ENCODE measurements around the gene ADAM11. TPM values are rescaled to one million over a fixed set of nuclear protein-coding genes. Genes with fewer than 3 reads are reported as not detected.

Gene ADAM11
- total and polyA plus RNA-seq, 9 of the 15 experiments (the other 6 are each of a cell fraction or from before 2014, with no cell fraction given), result 0.01 to 0.31 (median 0.14) TPM; not detected in 2

DNA sequence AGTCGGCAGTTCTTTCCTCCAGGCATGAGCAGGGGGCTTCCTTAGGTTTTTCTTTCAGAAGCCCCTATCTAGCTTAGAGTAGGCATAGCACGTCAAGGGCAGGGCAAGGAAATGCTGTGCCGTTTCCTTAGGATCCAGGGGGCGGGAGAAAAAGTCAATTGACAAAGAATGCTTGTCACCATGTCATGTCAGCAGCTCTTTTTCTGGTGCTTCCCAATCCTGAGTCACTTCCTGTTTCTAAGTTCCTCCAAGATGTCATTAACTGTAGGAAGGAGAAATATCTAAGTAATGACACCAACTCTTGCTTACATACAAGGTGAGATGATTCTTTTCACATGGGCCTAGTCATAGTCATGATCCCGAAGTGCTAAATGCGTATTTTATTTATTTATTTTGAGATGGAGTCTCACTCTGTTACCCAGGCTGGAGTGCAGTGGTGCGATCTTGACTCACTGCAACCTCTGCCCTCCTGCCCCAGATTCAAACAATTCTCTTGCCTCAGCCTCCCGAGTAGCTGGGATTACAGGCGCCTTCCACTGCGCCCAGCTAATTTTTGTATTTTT, 36.1 kb downstream of the ADAM11 start (continued):
- TF ChIP-seq, protein P1, sequence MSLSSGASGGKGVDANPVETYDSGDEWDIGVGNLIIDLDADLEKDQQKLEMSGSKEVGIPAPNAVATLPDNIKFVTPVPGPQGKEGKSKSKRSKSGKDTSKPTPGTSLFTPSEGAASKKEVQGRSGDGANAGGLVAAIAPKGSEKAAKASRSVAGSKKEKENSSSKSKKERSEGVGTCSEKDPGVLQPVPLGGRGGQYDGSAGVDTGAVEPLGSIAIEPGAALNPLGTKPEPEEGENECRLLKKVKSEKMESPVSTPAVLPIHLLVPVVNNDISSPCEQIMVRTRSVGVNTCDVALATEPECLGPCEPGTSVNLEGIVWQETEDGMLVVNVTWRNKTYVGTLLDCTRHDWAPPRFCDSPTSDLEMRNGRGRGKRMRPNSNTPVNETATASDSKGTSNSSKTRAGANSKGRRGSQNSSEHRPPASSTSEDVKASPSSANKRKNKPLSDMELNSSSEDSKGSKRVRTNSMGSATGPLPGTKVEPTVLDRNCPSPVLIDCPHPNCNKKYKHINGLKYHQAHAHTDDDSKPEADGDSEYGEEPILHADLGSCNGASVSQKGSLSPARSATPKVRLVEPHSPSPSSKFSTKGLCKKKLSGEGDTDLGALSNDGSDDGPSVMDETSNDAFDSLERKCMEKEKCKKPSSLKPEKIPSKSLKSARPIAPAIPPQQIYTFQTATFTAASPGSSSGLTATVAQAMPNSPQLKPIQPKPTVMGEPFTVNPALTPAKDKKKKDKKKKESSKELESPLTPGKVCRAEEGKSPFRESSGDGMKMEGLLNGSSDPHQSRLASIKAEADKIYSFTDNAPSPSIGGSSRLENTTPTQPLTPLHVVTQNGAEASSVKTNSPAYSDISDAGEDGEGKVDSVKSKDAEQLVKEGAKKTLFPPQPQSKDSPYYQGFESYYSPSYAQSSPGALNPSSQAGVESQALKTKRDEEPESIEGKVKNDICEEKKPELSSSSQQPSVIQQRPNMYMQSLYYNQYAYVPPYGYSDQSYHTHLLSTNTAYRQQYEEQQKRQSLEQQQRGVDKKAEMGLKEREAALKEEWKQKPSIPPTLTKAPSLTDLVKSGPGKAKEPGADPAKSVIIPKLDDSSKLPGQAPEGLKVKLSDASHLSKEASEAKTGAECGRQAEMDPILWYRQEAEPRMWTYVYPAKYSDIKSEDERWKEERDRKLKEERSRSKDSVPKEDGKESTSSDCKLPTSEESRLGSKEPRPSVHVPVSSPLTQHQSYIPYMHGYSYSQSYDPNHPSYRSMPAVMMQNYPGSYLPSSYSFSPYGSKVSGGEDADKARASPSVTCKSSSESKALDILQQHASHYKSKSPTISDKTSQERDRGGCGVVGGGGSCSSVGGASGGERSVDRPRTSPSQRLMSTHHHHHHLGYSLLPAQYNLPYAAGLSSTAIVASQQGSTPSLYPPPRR (CRISPR knock-in tag; IDR thresholded peaks at IDR 0.05; ENCODE audit: borderline replicate concordance), result no peak
- TF ChIP-seq SMAD1 (IDR thresholded peaks at IDR 0.05; ENCODE audit: low read depth, low read length, partially characterized antibody) (no peak), MTA3 (IDR thresholded peaks at IDR 0.05; ENCODE audit: borderline replicate concordance) (no peak), MEIS2 (IDR thresholded peaks at IDR 0.05; ENCODE audit: partially characterized antibody) (peak; percentile 68), HLTF (IDR thresholded peaks at IDR 0.05) (no peak), PTBP1 (IDR thresholded peaks at IDR 0.05; ENCODE audit: low read depth, low read length) (no peak), ZNF354B (CRISPR knock-in tag; IDR thresholded peaks at IDR 0.05) (no peak), MIER1 (IDR thresholded peaks at IDR 0.05; ENCODE audit: low read depth) (no peak), CBX5 (IDR thresholded peaks at IDR 0.05; ENCODE audit: borderline replicate concordance, low read depth) (no peak), TEAD1 (CRISPR knock-in tag; IDR thresholded peaks at IDR 0.05) (no peak), PRPF4 (IDR thresholded peaks at IDR 0.05; ENCODE audit: insufficient read depth, low read depth, low read length, poor library complexity, severe bottlenecking) (no peak), ZFP36 (IDR thresholded peaks at IDR 0.05; ENCODE audit: low read depth, low read length, partially characterized antibody) (no peak), ZNF134 (CRISPR knock-in tag; conservative IDR thresholded peaks at IDR 0.05) (no peak), BCL6 (CRISPR knock-in tag; IDR thresholded peaks at IDR 0.05) (no peak), ILK (tag; IDR thresholded peaks at IDR 0.05; ENCODE audit: borderline replicate concordance, low read depth) (no peak), ZNF445 (CRISPR knock-in tag; IDR thresholded peaks at IDR 0.05; ENCODE audit: low read depth) (no peak), HMG20A (CRISPR knock-in tag; conservative IDR thresholded peaks at IDR 0.05) (no peak), ZC3H8 (IDR thresholded peaks at IDR 0.05) (no peak), MTA1 (IDR thresholded peaks at IDR 0.05; ENCODE audit: borderline replicate concordance) (no peak)
- TF ChIP-seq, protein P2, sequence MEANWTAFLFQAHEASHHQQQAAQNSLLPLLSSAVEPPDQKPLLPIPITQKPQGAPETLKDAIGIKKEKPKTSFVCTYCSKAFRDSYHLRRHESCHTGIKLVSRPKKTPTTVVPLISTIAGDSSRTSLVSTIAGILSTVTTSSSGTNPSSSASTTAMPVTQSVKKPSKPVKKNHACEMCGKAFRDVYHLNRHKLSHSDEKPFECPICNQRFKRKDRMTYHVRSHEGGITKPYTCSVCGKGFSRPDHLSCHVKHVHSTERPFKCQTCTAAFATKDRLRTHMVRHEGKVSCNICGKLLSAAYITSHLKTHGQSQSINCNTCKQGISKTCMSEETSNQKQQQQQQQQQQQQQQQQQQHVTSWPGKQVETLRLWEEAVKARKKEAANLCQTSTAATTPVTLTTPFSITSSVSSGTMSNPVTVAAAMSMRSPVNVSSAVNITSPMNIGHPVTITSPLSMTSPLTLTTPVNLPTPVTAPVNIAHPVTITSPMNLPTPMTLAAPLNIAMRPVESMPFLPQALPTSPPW (CRISPR knock-in tag; IDR thresholded peaks at IDR 0.05), result 0 out of 2 replicates have a peak, but pooled peaks have one; percentile 25
- TF ChIP-seq, protein P3, sequence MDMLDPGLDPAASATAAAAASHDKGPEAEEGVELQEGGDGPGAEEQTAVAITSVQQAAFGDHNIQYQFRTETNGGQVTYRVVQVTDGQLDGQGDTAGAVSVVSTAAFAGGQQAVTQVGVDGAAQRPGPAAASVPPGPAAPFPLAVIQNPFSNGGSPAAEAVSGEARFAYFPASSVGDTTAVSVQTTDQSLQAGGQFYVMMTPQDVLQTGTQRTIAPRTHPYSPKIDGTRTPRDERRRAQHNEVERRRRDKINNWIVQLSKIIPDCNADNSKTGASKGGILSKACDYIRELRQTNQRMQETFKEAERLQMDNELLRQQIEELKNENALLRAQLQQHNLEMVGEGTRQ (CRISPR knock-in tag; IDR thresholded peaks at IDR 0.05), result no peak
- TF ChIP-seq, protein P4, sequence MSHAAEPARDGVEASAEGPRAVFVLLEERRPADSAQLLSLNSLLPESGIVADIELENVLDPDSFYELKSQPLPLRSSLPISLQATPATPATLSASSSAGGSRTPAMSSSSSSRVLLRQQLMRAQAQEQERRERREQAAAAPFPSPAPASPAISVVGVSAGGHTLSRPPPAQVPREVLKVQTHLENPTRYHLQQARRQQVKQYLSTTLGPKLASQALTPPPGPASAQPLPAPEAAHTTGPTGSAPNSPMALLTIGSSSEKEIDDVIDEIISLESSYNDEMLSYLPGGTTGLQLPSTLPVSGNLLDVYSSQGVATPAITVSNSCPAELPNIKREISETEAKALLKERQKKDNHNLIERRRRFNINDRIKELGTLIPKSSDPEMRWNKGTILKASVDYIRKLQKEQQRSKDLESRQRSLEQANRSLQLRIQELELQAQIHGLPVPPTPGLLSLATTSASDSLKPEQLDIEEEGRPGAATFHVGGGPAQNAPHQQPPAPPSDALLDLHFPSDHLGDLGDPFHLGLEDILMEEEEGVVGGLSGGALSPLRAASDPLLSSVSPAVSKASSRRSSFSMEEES (CRISPR knock-in tag; IDR thresholded peaks at IDR 0.05), result no peak
